T-helper 2 cell (primary cell): ENCODE measurements around the gene CPAMD8.
A peak's percentile ranks its signal among the peaks of the same experiment; 100 is the strongest.

Experiments used
- DNase-seq, 5 experiments: peaks; one replicate each; pipeline versions ENCODE4 v3.0.0 to v3.0.0-alpha.2; 2012 to 2022

The CPAMD8 gene

GRCh38 chr19:16917401-16917800, 109.2 kb downstream of the CPAMD8 start:
- DNase-seq: no peak

GRCh38 chr19:16915734-16916133, 110.9 kb downstream of the CPAMD8 start:
- no peak for DNase-seq

GRCh38 chr19:16915135-16915534, 111.5 kb downstream of the CPAMD8 start:
- DNase-seq: no peak

- no peak for DNase-seq
Measured at GRCh38 chr19:16914421-16914820, 112.2 kb downstream of the CPAMD8 start.

- DNase-seq: no peak
Measured at GRCh38 chr19:16912780-16913179, 113.8 kb downstream of the CPAMD8 start.

GRCh38 chr19:16911046-16911445, 115.6 kb downstream of the CPAMD8 start:
- DNase-seq: no peak

- DNase-seq: no peak
Measured at GRCh38 chr19:16908759-16909158, 117.9 kb downstream of the CPAMD8 start.

- DNase-seq: no peak
Measured at GRCh38 chr19:16904599-16904998, 122.0 kb downstream of the CPAMD8 start.

GRCh38 chr19:16903347-16903746, 123.3 kb downstream of the CPAMD8 start:
- DNase-seq: no peak

- no peak for DNase-seq
Measured at GRCh38 chr19:16902545-16902944, 124.1 kb downstream of the CPAMD8 start.

- DNase-seq: no peak
Measured at GRCh38 chr19:16901491-16902175, 125.0 kb downstream of the CPAMD8 start.

GRCh38 chr19:16899566-16900075, 127.0 kb downstream of the CPAMD8 start:
- peak in 1 of 5 experiments; percentile 34 for DNase-seq

- DNase-seq: no peak
Measured at GRCh38 chr19:16898361-16899015, 128.1 kb downstream of the CPAMD8 start.

GRCh38 chr19:16897856-16898161, 128.8 kb downstream of the CPAMD8 start:
- peak in 1 of 5 experiments; percentile 23 for DNase-seq

GRCh38 chr19:16897029-16897855, 129.4 kb downstream of the CPAMD8 start:
- peak; percentile 29 to 77 (median 37) for DNase-seq

GRCh38 chr19:16896146-16897028, 130.2 kb downstream of the CPAMD8 start:
- no peak for DNase-seq

- no peak for DNase-seq
Measured at GRCh38 chr19:16895467-16896145, 131.0 kb downstream of the CPAMD8 start.

GRCh38 chr19:16894080-16894479, 132.5 kb downstream of the CPAMD8 start:
- no peak for DNase-seq

GRCh38 chr19:16893686-16893989, 133.0 kb downstream of the CPAMD8 start:
- DNase-seq: no peak

- DNase-seq: peak in 1 of 5 experiments; percentile 42
Measured at GRCh38 chr19:16892868-16893685, 133.5 kb downstream of the CPAMD8 start.

- no peak for DNase-seq
Measured at GRCh38 chr19:16892436-16892835, 134.2 kb downstream of the CPAMD8 start.
